ENCODE results near the gene MEGF11. TPM values are rescaled to one million over a fixed set of nuclear protein-coding genes. Genes with fewer than 3 reads are reported as not detected.

The MEGF11 gene
- total RNA-seq, 6 experiments from 2014 or later: not detected

- DNase-seq: peak; percentile 86
- Mint-ChIP-seq H3K4me1 (ENCODE audit: low read depth) (peaks cover 46% of the 10 kb centered on the region), H3K9me3 (no peaks in the 10 kb centered on the region), H3K4me3 (peak overlapping the region; percentile 89), H3K36me3 (ENCODE audit: low read depth) (no peaks in the 10 kb centered on the region; the same call in 1 of the 2 replicates), H3K27ac (peak overlapping the region; percentile 97), H3K27me3 (ENCODE audit: insufficient read depth) (no peaks in the 10 kb centered on the region)
- no peak for TF ChIP-seq CTCF (IDR thresholded peaks at IDR 0.05)
These were observed 40.8 kb upstream of the MEGF11 start for GRCh38 chr15:66294157-66294931.

- Mint-ChIP-seq H3K27ac (peak within 1 kb of the TSS; percentile 97), H3K9me3 (no peaks in the 10 kb centered on the region), H3K27me3 (ENCODE audit: insufficient read depth) (no peaks in the 10 kb centered on the region), H3K36me3 (ENCODE audit: low read depth) (no peaks in the 10 kb centered on the region; the same call in 1 of the 2 replicates), H3K4me3 (peak within 1 kb of the TSS; percentile 89), H3K4me1 (ENCODE audit: low read depth) (peaks cover 47% of the 10 kb centered on the region)
- no peak for TF ChIP-seq CTCF (IDR thresholded peaks at IDR 0.05)
- DNase-seq: no peak
These were observed 40.0 kb upstream of the MEGF11 start, which contains the start of gene DIS3L for GRCh38 chr15:66293419-66294156. Gene DIS3L, plus strand, starts transcription at chr15:66293568. Its CDS starts 29 bp downstream, at chr15:66293597.

GRCh38 chr15:66292571-66293418 lies 39.2 kb upstream of the MEGF11 start:
- H3K4me1 Mint-ChIP-seq (ENCODE audit: low read depth): peaks cover 44% of the 10 kb centered on the region
- H3K4me3 Mint-ChIP-seq: peak overlapping the region; percentile 82
- H3K36me3 Mint-ChIP-seq (ENCODE audit: low read depth): no peaks in the 10 kb centered on the region; the same call in 1 of the 2 replicates
- no peaks in the 10 kb centered on the region for H3K9me3 Mint-ChIP-seq
- TF ChIP-seq CTCF (IDR thresholded peaks at IDR 0.05): no peak
- peak overlapping the region; percentile 56; the same call in 1 of the 2 replicates for H3K27ac Mint-ChIP-seq
- no peak for DNase-seq
- no peaks in the 10 kb centered on the region for H3K27me3 Mint-ChIP-seq (ENCODE audit: insufficient read depth)

GRCh38 chr15:66291816-66292570 lies 38.4 kb upstream of the MEGF11 start:
- Mint-ChIP-seq H3K9me3 (no peaks in the 10 kb centered on the region), H3K36me3 (ENCODE audit: low read depth) (no peaks in the 10 kb centered on the region), H3K4me3 (peak overlapping the region; percentile 82), H3K4me1 (ENCODE audit: low read depth) (peaks cover 44% of the 10 kb centered on the region), H3K27me3 (ENCODE audit: insufficient read depth) (no peaks in the 10 kb centered on the region), H3K27ac (peak overlapping the region; percentile 56; the same call in 1 of the 2 replicates)
- DNase-seq: no peak
- no peak for TF ChIP-seq CTCF (IDR thresholded peaks at IDR 0.05)

All from HFFc6 (cell line).